A549 (cell line): ENCODE results near the gene CYFIP2.

Experiments used
- CBX2 ChIP-seq: fragments of 200-600 bp; sonication (generic); IDR thresholded peaks from 2 replicates; pipeline ENCODE4 v1.6.1; 2016; ENCODE audit warnings: low read depth, mild to moderate bottlenecking, borderline replicate concordance
- CEBPB ChIP-seq, 2 experiments: fragments of >200 bp in 1 of 2; sonication (Bioruptor Twin) in 1 of 2; formaldehyde crosslinking in 1 of 2; IDR thresholded peaks; 2 replicates each; pipeline ENCODE4 v1.6.1; 2012 to 2016
- CTCF ChIP-seq: fragments of >200 bp; sonication (Bioruptor Twin); formaldehyde crosslinking; IDR thresholded peaks from 3 replicates; pipeline ENCODE4 v1.5.1; 2016
- POLR2A ChIP-seq: IDR thresholded peaks from 2 replicates; pipeline ENCODE4 v1.6.1; 2012; ENCODE audit warnings: mild to moderate bottlenecking, low read length
- REST ChIP-seq: fragments of 200-600 bp; sonication (generic); IDR thresholded peaks from 2 replicates; pipeline ENCODE4 v1.6.1; 2016; ENCODE audit warnings: antibody characterized with exemption, mild to moderate bottlenecking, moderate library complexity

GRCh38 chr5:157294407-157295091, 28.6 kb downstream of the CYFIP2 start:
- 0 out of 3 replicates have a peak, but pooled peaks have one; percentile 10 for TF ChIP-seq CTCF
- TF ChIP-seq CBX2: no peak
- TF ChIP-seq CEBPB (IDR thresholded peaks at IDR 0.05): no peak
- no peak for TF ChIP-seq REST
- TF ChIP-seq POLR2A: no peak
